Stimulated activated CD8-positive, alpha-beta memory T cell treated with anti-CD3 and anti-CD28 coated beads, Interleukin-15, amount 100 ng/mL, for 48 hours (primary cell): Measurements from ENCODE around the gene DPYD.

ENCODE experiments used
- DNase-seq, 2 donors: peaks; one replicate each; pipeline ENCODE4 v3.0.0-alpha.2; 2020; ENCODE audit warnings: low read depth in 2 of 2

The DPYD gene

DNA sequence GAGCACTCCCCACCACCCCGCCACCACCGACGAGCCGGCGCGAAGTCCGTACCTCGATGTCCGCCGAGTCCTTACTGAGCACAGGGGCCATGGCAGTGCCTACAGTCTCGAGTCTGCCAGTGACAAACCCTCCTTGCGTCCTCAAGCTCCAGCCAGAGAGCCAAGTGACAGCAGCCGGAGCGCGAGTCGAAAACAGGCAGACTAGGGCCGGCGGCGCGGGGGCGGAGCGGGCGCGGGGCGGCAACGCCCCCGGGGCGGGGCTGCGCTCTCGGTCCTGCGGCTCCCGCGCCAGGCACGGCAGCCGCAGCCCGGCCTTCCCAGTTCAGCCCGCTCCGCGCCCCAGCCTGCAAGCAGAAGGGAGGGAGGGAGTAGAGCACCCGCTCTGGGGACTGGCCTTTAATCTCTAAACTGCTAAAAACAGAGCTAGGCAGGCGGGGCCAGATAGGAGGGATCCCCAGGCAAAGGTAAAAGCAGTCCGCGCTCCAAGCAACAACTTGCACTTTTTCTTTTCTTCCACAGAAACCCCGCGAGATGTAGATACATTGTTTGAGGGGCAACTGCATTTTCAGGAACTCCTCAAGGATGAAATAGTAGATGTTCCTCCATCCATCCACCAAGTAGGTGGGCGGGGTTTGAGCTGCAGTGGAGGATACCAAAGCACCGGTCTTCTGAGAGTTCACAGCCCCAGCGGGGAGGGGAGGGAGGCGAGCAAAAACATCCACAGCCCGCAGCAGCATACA, at the start of gene DPYD:
TSS of gene DPYD (minus strand) at position 203 of the 740 bp plus-strand sequence. CDS start at position 91, 112 bp downstream.
- peak; percentile 78 to 80 for DNase-seq

DNA sequence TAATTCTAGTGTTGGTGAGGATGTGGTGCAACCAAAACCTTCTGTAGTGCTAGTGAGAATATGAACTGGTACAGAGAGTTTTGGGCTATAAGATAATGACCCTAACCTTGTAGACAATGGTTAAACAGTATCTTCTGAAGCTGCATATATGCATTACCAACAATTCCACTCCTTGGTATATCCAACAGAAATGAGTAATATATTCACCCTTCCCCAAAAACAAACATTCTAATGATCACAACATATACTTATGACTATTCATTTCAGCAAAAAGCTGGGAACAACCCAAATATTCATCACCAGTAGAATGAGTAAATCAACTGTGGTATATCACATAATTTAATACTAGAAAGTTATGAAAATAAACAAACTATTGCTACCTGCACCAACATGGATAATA, 39.6 kb upstream of the DPYD start:
- DNase-seq, result no peak

GRCh38 chr1:97947695-97948094, 26.9 kb upstream of the DPYD start:
- no peak for DNase-seq

GRCh38 chr1:97943354-97943753, 22.5 kb upstream of the DPYD start:
- DNase-seq, result no peak

DNA sequence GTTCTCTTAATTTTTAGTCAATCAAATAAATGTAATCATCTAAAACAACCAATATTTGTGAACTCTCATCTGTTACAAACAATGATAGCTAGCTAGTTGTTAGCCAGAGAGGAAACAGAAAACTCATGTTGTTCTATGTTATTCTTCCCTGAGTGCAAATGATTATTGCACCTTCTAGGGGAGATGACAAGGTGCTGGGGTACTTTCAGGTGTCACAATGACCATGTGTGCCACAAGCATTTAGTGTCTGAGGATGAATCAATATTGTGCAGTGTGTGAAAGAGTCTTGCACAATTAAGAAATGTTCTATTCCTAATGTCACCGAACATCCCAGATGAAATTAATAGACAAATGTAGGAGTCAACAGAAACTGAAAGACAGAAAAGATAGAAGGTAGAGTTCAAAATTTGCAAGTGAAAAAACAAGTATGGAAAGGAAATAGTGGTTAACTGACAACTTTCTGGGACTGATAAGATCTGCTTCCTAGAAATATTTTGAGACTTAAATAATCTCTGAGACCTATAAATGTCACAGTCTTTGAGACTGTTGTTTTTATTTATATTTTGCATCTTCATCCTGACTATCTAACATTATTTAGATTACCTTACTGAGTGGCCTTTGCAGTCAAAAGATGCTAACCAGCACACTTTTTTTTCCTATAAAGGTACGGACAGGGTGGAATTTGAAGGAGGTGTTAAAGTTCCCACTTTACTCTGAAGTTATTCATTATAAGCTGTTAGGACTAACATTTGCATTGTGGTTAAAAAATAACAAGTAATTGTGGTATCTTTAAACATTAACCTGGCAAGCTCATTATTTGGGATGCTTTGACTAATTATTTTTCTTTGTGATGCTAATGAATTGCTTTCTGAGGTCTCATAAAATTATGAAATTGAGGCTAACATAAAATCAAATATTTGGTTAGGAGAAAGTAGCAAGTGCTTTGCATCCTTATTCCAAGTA, 21.6 kb upstream of the DPYD start:
- no peak for DNase-seq

- DNase-seq, result no peak
These were observed 17.4 kb upstream of the DPYD start for GRCh38 chr1:97938285-97938642.

- DNase-seq, result no peak
These were observed 16.1 kb upstream of the DPYD start for GRCh38 chr1:97936976-97937375.

DNA sequence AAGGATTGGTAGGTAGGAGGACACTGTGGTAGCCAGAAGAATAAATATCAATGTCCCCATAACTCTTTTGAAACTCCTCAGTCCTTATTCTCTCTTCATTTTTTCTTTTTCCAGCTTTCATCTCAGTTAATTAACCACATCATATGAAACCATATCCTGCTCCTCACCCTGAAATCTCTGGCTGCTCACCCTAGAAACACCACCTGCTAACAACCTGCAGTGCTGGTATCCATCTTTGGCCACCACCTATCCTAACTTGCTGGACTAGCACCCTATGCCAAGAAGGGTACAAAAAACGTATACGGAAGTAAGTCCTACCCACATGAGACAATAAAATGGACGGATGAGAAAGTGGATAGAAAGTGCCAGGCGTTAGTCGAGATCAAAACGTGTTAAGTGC, 13.7 kb upstream of the DPYD start:
- DNase-seq, result no peak

GRCh38 chr1:97929874-97930851, 9.3 kb upstream of the DPYD start:
- DNase-seq, result no peak

- no peak for DNase-seq
These were observed 5.3 kb upstream of the DPYD start for GRCh38 chr1:97926017-97926708.

DNA sequence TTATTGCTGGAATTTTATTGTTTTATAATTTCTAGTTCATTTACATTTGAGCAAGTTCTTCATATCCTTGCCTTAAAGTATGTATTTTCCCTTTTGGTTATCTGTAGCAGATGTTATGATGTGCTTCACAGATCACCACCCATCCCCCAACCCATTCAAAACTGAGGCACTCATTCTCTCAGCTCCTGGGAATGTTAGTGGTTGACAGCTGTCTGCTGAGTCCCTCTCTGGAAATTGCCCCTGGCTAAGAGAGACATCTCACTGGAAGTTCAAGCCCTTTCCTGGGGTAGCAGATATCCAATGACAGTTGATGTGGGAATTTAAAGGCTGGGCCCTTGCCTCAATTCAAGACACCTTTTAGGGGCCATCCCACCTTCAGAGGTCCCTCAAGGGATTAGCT, 4.3 kb upstream of the DPYD start:
- no peak for DNase-seq

DNA sequence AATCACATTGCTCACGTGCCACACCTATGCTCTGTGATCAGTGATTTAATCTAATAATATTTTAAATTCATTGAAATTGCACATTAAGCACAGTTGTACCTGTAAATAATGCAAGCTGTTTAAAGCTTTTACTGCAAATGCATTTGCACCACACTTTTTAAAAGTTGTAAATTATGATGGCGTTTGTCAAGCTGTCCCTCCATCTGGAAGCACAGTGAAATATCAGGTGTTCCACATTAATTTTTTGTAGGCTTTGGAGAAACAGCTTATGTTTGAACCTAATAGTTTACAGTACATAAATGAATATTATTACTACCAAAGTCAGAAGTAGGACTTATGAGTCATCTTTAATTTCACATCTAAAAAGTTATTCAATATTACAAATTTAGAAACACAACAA, 3.0 kb upstream of the DPYD start:
- no peak for DNase-seq

- no peak for DNase-seq
These were observed 480 bp downstream of the DPYD start for GRCh38 chr1:97920276-97920831.

DNA sequence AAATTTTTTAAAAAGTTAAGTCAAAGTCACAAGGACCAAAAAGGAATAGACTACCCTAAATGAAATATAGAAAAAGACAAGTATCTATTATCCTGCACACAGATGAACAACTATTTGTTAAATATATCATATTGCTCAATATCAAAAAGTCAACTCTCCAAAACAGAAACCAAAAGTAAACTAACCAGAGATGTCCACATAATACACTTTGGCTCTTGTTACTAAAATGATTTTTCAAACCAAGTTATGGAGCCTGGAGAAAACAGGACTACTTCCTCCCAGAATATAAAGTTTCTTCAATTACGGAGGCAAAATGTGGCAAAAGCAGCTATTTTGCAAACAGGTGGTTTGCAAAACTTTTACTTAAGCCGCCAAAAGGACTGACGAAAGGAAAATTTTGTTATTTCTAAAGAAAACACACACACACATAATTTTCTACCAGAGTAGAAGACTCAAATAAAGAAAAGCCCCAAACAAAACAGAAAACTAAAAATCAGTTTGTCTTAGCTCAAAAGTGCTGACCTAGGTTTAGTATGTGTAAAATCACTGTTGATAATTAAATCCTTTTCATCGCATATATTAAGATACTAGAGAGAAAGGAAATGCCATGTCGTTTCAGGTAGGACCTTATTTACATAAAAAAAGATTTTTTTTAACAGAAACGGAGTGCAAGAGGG, 1.1 kb downstream of the DPYD start:
- no peak for DNase-seq

DNA sequence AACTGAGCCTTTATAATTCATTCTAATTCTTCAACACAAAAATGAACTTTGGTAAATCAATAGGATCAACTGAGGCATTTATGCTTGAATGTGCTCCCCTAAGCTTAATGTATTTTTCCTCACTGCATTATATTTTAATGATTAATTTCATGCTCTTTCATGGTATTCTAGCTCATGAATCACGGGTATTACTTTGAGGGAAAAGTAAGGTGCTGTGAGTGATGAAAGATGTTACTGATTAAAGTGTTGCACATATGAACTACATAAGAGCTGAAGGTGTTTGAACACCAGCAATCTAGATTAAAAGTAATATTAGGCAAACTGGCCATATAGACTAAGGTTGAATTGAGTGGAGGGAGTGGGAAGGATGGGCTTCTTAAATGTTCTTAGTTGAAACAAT, 1.9 kb downstream of the DPYD start:
- DNase-seq, result no peak

GRCh38 chr1:97913506-97914139, 7.2 kb downstream of the DPYD start:
- DNase-seq, result no peak

DNA sequence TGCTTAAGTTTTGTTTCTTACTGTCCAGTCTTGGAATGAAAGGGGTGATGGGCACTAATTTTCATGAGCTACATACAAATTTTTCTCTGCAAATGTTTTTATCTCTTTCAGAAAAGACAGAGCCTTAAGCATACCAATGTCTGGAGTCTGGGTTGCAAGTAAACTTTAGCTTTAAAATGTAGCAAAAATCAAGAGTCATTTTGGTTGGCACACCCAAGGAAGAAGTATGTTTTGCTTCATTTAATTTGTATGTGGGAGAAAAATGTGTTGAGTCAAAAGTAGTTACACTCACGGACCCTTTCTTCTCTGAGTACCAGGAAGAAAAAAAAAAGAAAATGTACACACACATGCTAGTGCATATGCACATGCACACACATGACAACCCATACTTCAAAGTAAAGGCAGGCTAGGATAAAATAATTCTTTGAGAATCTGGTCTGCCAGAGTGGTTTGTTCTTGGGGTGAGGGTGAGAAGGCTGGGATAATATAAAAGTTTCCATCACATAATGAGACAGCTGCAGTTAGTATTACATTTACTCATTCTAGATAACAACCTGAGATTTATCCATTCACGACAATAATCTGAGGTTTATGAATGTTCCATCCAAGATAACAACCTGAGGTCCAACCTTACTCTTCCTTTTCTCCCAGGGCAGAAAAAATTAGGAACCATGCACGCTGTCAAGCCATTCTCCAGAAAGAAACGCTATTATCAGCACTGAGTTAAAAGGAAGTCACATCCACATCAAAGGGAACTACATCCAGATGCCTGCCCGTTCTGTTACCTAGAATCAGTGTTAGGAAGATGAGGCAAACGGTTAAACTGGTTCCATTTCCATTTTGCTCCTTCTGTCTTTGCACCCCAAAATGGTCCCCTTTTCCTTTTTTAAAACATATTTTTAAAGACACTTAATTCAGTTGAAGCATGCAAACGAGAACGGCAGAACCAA, 9.3 kb downstream of the DPYD start:
- DNase-seq, result no peak

GRCh38 chr1:97909266-97909665, 11.6 kb downstream of the DPYD start:
- DNase-seq, result no peak

DNA sequence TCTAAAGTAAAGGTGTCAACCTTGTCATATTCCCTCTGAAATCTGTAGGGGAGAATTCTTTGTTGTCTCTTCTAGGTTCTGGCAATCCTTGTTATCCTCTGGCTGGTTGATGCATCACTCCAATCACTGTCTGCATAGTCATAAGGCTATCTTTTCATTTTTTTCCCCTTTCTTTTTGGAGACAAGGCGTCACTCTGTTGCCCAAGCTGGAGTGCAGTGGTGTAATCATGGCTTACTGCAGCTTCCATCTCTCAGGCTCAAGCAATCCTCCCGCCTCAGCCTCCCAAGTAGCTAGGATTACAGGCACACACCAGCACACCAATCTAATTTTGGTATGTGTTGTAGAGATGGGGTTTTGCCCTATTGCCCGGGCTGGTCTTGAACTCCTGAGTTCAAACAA, 12.9 kb downstream of the DPYD start:
- DNase-seq, result no peak
